Breast epithelium (tissue), 4 donors: ENCODE data around the gene IGF2. TPM values are rescaled to one million over a fixed set of nuclear protein-coding genes. Genes with fewer than 3 reads are reported as not detected.
A peak's percentile ranks its signal among the peaks of the same experiment; 100 is the strongest.

Source experiments
- DNase-seq, 2 donors: peaks; one replicate each; pipeline ENCODE4 v3.0.0-alpha.2; 2019; ENCODE audit warnings: low spot score in 2 of 2
- H3K27ac ChIP-seq, 2 donors: fragments of 200-600 bp; sonication (generic) in 1 of 2; one replicate each; pipeline ENCODE4 v1.5.1; 2016 to 2019; ENCODE audit warnings: mild to moderate bottlenecking in 1 of 2
- H3K27me3 ChIP-seq, 2 donors: fragments of 200-600 bp; sonication (generic) in 1 of 2; one replicate each; pipeline versions ENCODE4 v1.5.1 to v1.6.0; 2017 to 2019; ENCODE audit warnings: control low read depth in 1 of 2, mild to moderate bottlenecking in 1 of 2
- H3K36me3 ChIP-seq: fragments of 200-600 bp; one replicate; pipeline ENCODE4 v1.5.1; 2019
- H3K4me1 ChIP-seq, 2 donors: fragments of 200-600 bp; sonication (generic); one replicate each; pipeline ENCODE4 v1.5.1; 2016 to 2019; ENCODE audit warnings: control low read depth in 1 of 2
- H3K4me3 ChIP-seq, 3 donors: fragments of 200-600 bp; sonication (generic); 1 replicate in 2 of 3; 2 replicates in 1 of 3; pipeline ENCODE4 v1.5.1; 2016 to 2019; ENCODE audit warnings: mild to moderate bottlenecking in 3 of 3, moderate library complexity in 2 of 3
- H3K9me3 ChIP-seq, 2 donors: fragments of 200-600 bp; sonication (generic) in 1 of 2; one replicate each; pipeline ENCODE4 v1.5.1; 2016 to 2019; ENCODE audit warnings: control low read depth in 1 of 2
- POLR2A ChIP-seq: fragments of 450-650 bp; IDR thresholded peaks from one replicate; pipeline ENCODE4 v1.6.1; 2016; ENCODE audit warnings: antibody characterized with exemption, mild to moderate bottlenecking, moderate library complexity
- POLR2AphosphoS5 ChIP-seq, 3 donors: sonication (generic); formaldehyde crosslinking; IDR thresholded peaks; one replicate each; pipeline ENCODE4 v1.6.1; 2017; ENCODE audit warnings: antibody characterized with exemption in 3 of 3
- intact Hi-C: fragments of 100-400 bp; cut with DNase I; formaldehyde crosslinking; loops from one replicate; pipeline ENCODE4 v1.15.1; 2023; ENCODE audit warnings: low total_unique reads
- total RNA-seq, 3 donors: library from RNA; depleted of rRNA; stranded (reverse); fragments of >200 nt; gene quantifications; one replicate each; pipeline ENCODE4 v1.1.0, GENCODE V29; 2016
- TF ChIP-seq, protein P1 (sequence below), 3 donors: fragments of 450-650 bp; IDR thresholded peaks; one replicate each; pipeline ENCODE4 v1.5.1; 2016 to 2017; ENCODE audit warnings: antibody characterized with exemption in 3 of 3, mild to moderate bottlenecking in 3 of 3, moderate library complexity in 3 of 3

IGF2 gene
- total RNA-seq, 3 donors from 2014 or later = 13.6 to 65.7 (median 65.2) TPM

GRCh38 chr11:2096919-2097301 is 42.3 kb downstream of the IGF2 start:
- Histone ChIP-seq H3K4me1 (peaks cover 4 to 6% of the 10 kb centered on the region in 2 donors), H3K27me3 (peaks cover 0 to 45% of the 10 kb centered on the region in 2 donors), H3K27ac (peak overlapping the region; percentile 25 to 89), H3K36me3 (no peaks in the 10 kb centered on the region), H3K4me3 (peak overlapping the region in 1 of 3 donors; percentile 12), H3K9me3 (no peaks in the 10 kb centered on the region)
- intact Hi-C loops = no loop called here
- no peak for DNase-seq
- TF ChIP-seq, protein P1, sequence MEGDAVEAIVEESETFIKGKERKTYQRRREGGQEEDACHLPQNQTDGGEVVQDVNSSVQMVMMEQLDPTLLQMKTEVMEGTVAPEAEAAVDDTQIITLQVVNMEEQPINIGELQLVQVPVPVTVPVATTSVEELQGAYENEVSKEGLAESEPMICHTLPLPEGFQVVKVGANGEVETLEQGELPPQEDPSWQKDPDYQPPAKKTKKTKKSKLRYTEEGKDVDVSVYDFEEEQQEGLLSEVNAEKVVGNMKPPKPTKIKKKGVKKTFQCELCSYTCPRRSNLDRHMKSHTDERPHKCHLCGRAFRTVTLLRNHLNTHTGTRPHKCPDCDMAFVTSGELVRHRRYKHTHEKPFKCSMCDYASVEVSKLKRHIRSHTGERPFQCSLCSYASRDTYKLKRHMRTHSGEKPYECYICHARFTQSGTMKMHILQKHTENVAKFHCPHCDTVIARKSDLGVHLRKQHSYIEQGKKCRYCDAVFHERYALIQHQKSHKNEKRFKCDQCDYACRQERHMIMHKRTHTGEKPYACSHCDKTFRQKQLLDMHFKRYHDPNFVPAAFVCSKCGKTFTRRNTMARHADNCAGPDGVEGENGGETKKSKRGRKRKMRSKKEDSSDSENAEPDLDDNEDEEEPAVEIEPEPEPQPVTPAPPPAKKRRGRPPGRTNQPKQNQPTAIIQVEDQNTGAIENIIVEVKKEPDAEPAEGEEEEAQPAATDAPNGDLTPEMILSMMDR (IDR thresholded peaks at IDR 0.05) = no peak
- TF ChIP-seq POLR2A (no peak), POLR2AphosphoS5 (IDR thresholded peaks at IDR 0.05) (no peak)

DNA sequence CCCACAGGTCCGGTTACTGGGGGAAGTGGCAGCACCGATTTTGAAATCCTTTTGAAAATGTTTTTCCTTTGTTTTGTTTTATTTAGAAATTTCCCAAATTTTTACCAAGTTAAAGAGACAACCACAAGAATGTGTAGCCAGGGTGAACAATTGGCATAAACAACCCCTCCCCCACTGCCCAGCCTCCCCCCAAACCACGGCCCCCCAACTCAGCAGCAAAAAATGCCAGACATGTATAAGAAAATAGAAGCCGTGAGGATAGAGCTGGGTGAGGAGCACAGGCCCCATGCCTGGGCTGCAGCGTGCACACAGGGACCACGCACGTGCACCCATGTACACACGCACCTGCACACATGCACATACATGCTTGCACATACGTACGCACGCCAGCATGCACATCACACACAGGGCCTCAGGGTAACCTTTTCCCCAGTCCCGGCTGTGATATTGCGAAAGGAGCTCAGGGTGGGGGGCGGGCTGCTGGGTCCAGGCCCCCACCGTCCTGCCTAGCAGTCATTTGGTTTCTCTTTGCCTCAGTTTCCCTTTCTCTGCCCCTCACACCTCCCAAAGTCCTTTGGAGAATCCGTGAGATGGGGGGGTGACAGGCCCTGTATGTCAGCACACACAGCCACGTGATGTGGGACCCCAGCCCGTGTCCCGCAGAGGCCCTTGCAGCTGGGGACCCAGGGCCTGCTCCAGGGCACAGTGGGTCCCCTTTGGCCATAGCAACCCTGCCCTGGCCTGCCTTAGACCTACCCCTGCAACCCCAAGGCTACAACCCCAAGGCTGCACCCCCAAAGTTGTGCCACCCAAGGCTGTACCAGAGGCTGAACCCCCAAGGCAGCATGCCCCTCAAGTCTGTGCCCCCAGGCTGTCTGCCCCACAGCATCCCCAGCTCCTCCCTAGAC is 42.9 kb downstream of the IGF2 start:
- peak overlapping the region in 1 of 2 donors; percentile 89 for H3K27ac ChIP-seq
- peaks cover 4 to 6% of the 10 kb centered on the region in 2 donors for H3K4me1 ChIP-seq
- TF ChIP-seq, protein P1 (IDR thresholded peaks at IDR 0.05) = no peak
- TF ChIP-seq POLR2A (no peak), POLR2AphosphoS5 (IDR thresholded peaks at IDR 0.05) (no peak)
- DNase-seq = peak in 1 of 2 donors; percentile 43
- intact Hi-C loops = no loop called here
- H3K36me3 ChIP-seq = no peaks in the 10 kb centered on the region
- no peaks in the 10 kb centered on the region for H3K9me3 ChIP-seq
- no peak overlapping the region for H3K4me3 ChIP-seq
- peaks cover 0 to 51% of the 10 kb centered on the region in 2 donors for H3K27me3 ChIP-seq

GRCh38 chr11:2095542-2095941 is 43.6 kb downstream of the IGF2 start:
- H3K27ac ChIP-seq = no peak overlapping the region
- intact Hi-C loops = no loop called here
- H3K36me3 ChIP-seq = no peaks in the 10 kb centered on the region
- peak in 1 of 2 donors; percentile 17 for DNase-seq
- no peak overlapping the region for H3K4me3 ChIP-seq
- H3K4me1 ChIP-seq = peaks cover 4 to 6% of the 10 kb centered on the region in 2 donors
- no peaks in the 10 kb centered on the region for H3K9me3 ChIP-seq
- peaks cover 0 to 58% of the 10 kb centered on the region in 2 donors for H3K27me3 ChIP-seq
- TF ChIP-seq POLR2AphosphoS5 (IDR thresholded peaks at IDR 0.05) (no peak), POLR2A (no peak)
- TF ChIP-seq, protein P1 (IDR thresholded peaks at IDR 0.05) = no peak

- TF ChIP-seq, protein P1 (IDR thresholded peaks at IDR 0.05) = no peak
- TF ChIP-seq POLR2AphosphoS5 (IDR thresholded peaks at IDR 0.05) = no peak
- no peak for TF ChIP-seq POLR2A
- H3K4me1 ChIP-seq = peaks cover 4 to 6% of the 10 kb centered on the region in 2 donors
- intact Hi-C loops = no loop called here
- no peaks in the 10 kb centered on the region for H3K36me3 ChIP-seq
- peaks cover 0 to 61% of the 10 kb centered on the region in 2 donors for H3K27me3 ChIP-seq
- no peak overlapping the region for H3K4me3 ChIP-seq
- no peaks in the 10 kb centered on the region for H3K9me3 ChIP-seq
- peak in 1 of 2 donors; percentile 42 for DNase-seq
- no peak overlapping the region for H3K27ac ChIP-seq
Observed at GRCh38 chr11:2095198-2095520, 44.0 kb downstream of the IGF2 start.
